Retinal pigment epithelial cell (primary cell): ENCODE data around the gene ANAPC7.
"Not testable (repeated sequence)": the region's sequence is repeated elsewhere in the genome, so short reads cannot be mapped to it uniquely, and the experiment has no call there.

ENCODE experiments used
- DNase-seq: peaks from one replicate; pipeline ENCODE4 v3.0.0-alpha.2; 2010; ENCODE audit warnings: low read depth
- H3K4me3 ChIP-seq: 2 replicates; pipeline ENCODE4 v1.5.1; 2011; ENCODE audit warnings: mild to moderate bottlenecking, low read length, control low read depth, moderate library complexity
- TF ChIP-seq, protein P1 (sequence below): conservative IDR thresholded peaks from 2 replicates; pipeline ENCODE4 v1.5.1; 2011; ENCODE audit warnings: low read depth, low read length, control low read depth, inconsistent platforms

The ANAPC7 gene

GRCh38 chr12:110382683-110383082 lies 20.8 kb downstream of the ANAPC7 start:
- TF ChIP-seq, protein P1, sequence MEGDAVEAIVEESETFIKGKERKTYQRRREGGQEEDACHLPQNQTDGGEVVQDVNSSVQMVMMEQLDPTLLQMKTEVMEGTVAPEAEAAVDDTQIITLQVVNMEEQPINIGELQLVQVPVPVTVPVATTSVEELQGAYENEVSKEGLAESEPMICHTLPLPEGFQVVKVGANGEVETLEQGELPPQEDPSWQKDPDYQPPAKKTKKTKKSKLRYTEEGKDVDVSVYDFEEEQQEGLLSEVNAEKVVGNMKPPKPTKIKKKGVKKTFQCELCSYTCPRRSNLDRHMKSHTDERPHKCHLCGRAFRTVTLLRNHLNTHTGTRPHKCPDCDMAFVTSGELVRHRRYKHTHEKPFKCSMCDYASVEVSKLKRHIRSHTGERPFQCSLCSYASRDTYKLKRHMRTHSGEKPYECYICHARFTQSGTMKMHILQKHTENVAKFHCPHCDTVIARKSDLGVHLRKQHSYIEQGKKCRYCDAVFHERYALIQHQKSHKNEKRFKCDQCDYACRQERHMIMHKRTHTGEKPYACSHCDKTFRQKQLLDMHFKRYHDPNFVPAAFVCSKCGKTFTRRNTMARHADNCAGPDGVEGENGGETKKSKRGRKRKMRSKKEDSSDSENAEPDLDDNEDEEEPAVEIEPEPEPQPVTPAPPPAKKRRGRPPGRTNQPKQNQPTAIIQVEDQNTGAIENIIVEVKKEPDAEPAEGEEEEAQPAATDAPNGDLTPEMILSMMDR = no peak
- no peak for DNase-seq
- H3K4me3 ChIP-seq = no peak overlapping the region

- no peak for DNase-seq
- TF ChIP-seq, protein P1 = no peak
- no peak overlapping the region for H3K4me3 ChIP-seq
Observed at GRCh38 chr12:110379631-110380030, 23.9 kb downstream of the ANAPC7 start.

GRCh38 chr12:110379197-110379596 lies 24.3 kb downstream of the ANAPC7 start:
- TF ChIP-seq, protein P1 = no peak
- no peak for DNase-seq

GRCh38 chr12:110378131-110378790 lies 25.2 kb downstream of the ANAPC7 start:
- not testable (repeated sequence) for H3K4me3 ChIP-seq, DNase-seq

More at GRCh38 chr12:110379197-110379596, 24.3 kb downstream of the ANAPC7 start:
- H3K4me3 ChIP-seq = no peak overlapping the region

GRCh38 chr12:110373962-110374611 lies 29.4 kb downstream of the ANAPC7 start:
- no peak for DNase-seq
- TF ChIP-seq, protein P1 = no peak
- no peak overlapping the region for H3K4me3 ChIP-seq

DNA sequence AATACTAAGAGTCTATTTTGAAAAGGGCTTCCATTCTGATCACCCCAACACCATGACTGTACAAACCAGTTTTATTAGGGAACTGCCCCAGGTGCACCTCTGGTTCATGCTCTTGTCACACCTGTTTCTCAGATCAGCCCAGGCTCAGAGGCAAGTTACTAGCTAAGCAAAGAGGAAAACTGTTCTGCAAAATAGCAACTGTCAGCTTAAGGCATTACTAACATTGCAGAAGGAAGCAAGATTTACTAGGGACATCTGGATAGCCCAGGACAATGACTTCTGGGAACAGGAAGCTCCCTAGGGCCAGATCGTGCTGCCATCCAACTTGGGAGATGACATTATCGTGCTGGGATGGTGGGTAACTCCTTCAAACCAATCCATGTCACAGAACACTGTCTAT lies 30.1 kb downstream of the ANAPC7 start:
- no peak for DNase-seq
- H3K4me3 ChIP-seq = no peak overlapping the region
- TF ChIP-seq, protein P1 = no peak

DNA sequence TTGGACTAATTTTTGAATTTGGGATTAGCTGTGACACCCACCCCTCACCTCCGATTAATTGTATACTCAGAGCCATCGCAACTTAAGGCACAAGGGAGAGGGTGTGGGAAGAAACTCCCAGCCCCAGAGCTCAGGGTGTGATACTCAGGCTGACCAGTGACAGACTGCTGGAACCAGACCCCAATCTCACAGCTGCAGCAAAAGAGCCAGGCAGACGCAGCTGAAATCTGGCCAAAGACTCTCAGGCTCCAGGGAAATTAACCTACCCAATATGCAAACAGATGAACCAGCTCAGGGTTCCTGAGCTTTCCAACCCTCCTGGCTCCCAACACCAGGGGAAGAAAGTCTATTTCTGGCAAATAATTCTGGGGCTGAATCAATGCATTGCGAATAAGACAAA lies 30.5 kb downstream of the ANAPC7 start:
- no peak for DNase-seq
- TF ChIP-seq, protein P1 = no peak
- H3K4me3 ChIP-seq = no peak overlapping the region
